Caco-2 (cell line): ENCODE data around the gene SYN1. TPM values are rescaled to one million over a fixed set of nuclear protein-coding genes. Genes with fewer than 3 reads are reported as not detected.
A peak's percentile ranks its signal among the peaks of the same experiment; 100 is the strongest.

Source experiments
- BruUV-seq: library from RNA; stranded (reverse); fragments of 400-500 nt; replicated peaks from 2 replicates; lab custom pipeline; 2021; lab: Mats Ljungman, UMichigan
- CTCF ChIA-PET: fragments of 300-600 bp; sonication (Branson Sonifier 250); formaldehyde crosslinking; loops from one replicate; lab custom pipeline; 2022; ENCODE audit warnings: antibody characterized with exemption; lab: Charles Lee
- POLR2A ChIA-PET: fragments of 300-600 bp; sonication (Branson Sonifier 250); formaldehyde crosslinking; loops from one replicate; lab custom pipeline; 2022; ENCODE audit warnings: antibody characterized with exemption; lab: Charles Lee
- DNase-seq, 2 experiments: peaks; one replicate each; pipeline versions ENCODE4 v3.0.0 to v3.0.0-alpha.2; 2020 to 2022
- H3K27me3 ChIP-seq: replicated peaks from 2 replicates; pipeline ENCODE4 v1.6.0; 2011; ENCODE audit warnings: low read length; ENCODE audit not compliant: control insufficient read depth, insufficient read depth
- H3K36me3 ChIP-seq: 2 replicates; pipeline ENCODE4 v1.5.1; 2011; ENCODE audit warnings: low read length; ENCODE audit not compliant: control insufficient read depth, insufficient read depth
- H3K4me1 ChIP-seq: fragments of 250-450 bp; sonication (Bioruptor Pico); 2 replicates; pipeline ENCODE4 v1.5.1; 2020; ENCODE audit warnings: mild to moderate bottlenecking
- H3K4me3 ChIP-seq: 2 replicates; pipeline ENCODE4 v1.5.1; 2011; ENCODE audit warnings: low read depth, mild to moderate bottlenecking, control low read depth, low read length
- H3K9me3 ChIP-seq: fragments of 250-450 bp; sonication (Bioruptor Pico); 2 replicates; pipeline ENCODE4 v1.5.1; 2020; ENCODE audit warnings: mild to moderate bottlenecking, moderate library complexity
- H3K27ac Mint-ChIP-seq: one replicate; pipeline ENCODE4 v1.8.0; 2022; ENCODE audit warnings: mixed read lengths; ENCODE audit not compliant: unreplicated experiment
- H3K27me3 Mint-ChIP-seq: one replicate; pipeline ENCODE4 v1.8.0; 2022; ENCODE audit warnings: mixed read lengths; ENCODE audit not compliant: insufficient read depth, unreplicated experiment
- H3K36me3 Mint-ChIP-seq: one replicate; pipeline ENCODE4 v1.8.0; 2022; ENCODE audit warnings: mild to moderate bottlenecking, mixed read lengths; ENCODE audit not compliant: insufficient read depth, unreplicated experiment
- H3K4me1 Mint-ChIP-seq: one replicate; pipeline ENCODE4 v1.8.0; 2022; ENCODE audit warnings: low read depth, mixed read lengths; ENCODE audit not compliant: unreplicated experiment
- H3K4me3 Mint-ChIP-seq: one replicate; pipeline ENCODE4 v1.8.0; 2022; ENCODE audit warnings: mild to moderate bottlenecking, moderate library complexity, mixed read lengths; ENCODE audit not compliant: unreplicated experiment
- H3K9me3 Mint-ChIP-seq: one replicate; pipeline ENCODE4 v1.8.0; 2022; ENCODE audit warnings: mixed read lengths; ENCODE audit not compliant: unreplicated experiment
- intact Hi-C: fragments of 100-400 bp; cut with micrococcal nuclease; formaldehyde crosslinking; loops from one replicate; pipeline ENCODE4 v1.10.0; 2022; ENCODE audit not compliant: unreplicated experiment
- total RNA-seq: library from RNA; stranded (reverse); gene quantifications from 2 replicates; pipeline ENCODE4 v1.2.3, GENCODE V29; 2022
- TF ChIP-seq, protein P1 (sequence below), 2 experiments: fragments of 200-600 bp in 1 of 2; IDR thresholded peaks; 1 replicate in 1 of 2; 2 replicates in 1 of 2; pipeline versions ENCODE4 v1.5.1 to v1.8.0; 2011 to 2022; ENCODE audit warnings: antibody characterized with exemption in 1 of 2, control low read depth in 1 of 2, inconsistent platforms in 1 of 2, low read depth in 1 of 2, low read length in 1 of 2, mild to moderate bottlenecking in 1 of 2, moderate library complexity in 1 of 2; ENCODE audit not compliant: insufficient read depth in 1 of 2, severe bottlenecking in 1 of 2, unreplicated experiment in 1 of 2

SYN1 gene
- total RNA-seq, 1 experiment from 2014 or later: not detected

- Mint-ChIP-seq H3K36me3 (peaks cover 13% of the 10 kb centered on the region), H3K4me1 (peaks cover 7% of the 10 kb centered on the region), H3K9me3 (no peaks in the 10 kb centered on the region), H3K4me3 (no peak overlapping the region), H3K27me3 (no peaks in the 10 kb centered on the region), H3K27ac (peak overlapping the region; percentile 45)
- H3K4me3 ChIP-seq: no peak overlapping the region
- no peaks in the 10 kb centered on the region for H3K9me3 ChIP-seq
- H3K36me3 ChIP-seq: no peaks in the 10 kb centered on the region
- DNase-seq: no peak
- POLR2A ChIA-PET: no interaction called here
- H3K27me3 ChIP-seq: no peaks in the 10 kb centered on the region
- TF ChIP-seq, protein P1, sequence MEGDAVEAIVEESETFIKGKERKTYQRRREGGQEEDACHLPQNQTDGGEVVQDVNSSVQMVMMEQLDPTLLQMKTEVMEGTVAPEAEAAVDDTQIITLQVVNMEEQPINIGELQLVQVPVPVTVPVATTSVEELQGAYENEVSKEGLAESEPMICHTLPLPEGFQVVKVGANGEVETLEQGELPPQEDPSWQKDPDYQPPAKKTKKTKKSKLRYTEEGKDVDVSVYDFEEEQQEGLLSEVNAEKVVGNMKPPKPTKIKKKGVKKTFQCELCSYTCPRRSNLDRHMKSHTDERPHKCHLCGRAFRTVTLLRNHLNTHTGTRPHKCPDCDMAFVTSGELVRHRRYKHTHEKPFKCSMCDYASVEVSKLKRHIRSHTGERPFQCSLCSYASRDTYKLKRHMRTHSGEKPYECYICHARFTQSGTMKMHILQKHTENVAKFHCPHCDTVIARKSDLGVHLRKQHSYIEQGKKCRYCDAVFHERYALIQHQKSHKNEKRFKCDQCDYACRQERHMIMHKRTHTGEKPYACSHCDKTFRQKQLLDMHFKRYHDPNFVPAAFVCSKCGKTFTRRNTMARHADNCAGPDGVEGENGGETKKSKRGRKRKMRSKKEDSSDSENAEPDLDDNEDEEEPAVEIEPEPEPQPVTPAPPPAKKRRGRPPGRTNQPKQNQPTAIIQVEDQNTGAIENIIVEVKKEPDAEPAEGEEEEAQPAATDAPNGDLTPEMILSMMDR (IDR thresholded peaks at IDR 0.05; ENCODE audit: insufficient read depth in 1 of 2, low read depth in 1 of 2, low read length in 1 of 2, severe bottlenecking in 1 of 2, unreplicated experiment in 1 of 2): no peak
- H3K4me1 ChIP-seq: 0 out of 2 replicates have a peak, but pooled peaks cover 7% of the 10 kb centered on the region
- no TSS peak for BruUV-seq
- intact Hi-C loops: no loop called here
- CTCF ChIA-PET: no interaction called here
These were observed 42.5 kb upstream of the SYN1 start for GRCh38 chrX:47662144-47662657.

- TF ChIP-seq, protein P1 (IDR thresholded peaks at IDR 0.05; ENCODE audit: insufficient read depth in 1 of 2, low read depth in 1 of 2, low read length in 1 of 2, severe bottlenecking in 1 of 2, unreplicated experiment in 1 of 2): no peak
- Histone ChIP-seq H3K4me1 (0 out of 2 replicates have a peak, but pooled peaks cover 7% of the 10 kb centered on the region), H3K27me3 (no peaks in the 10 kb centered on the region), H3K4me3 (no peak overlapping the region), H3K36me3 (no peaks in the 10 kb centered on the region), H3K9me3 (no peaks in the 10 kb centered on the region)
- ChIA-PET CTCF (no interaction called here), POLR2A (no interaction called here)
- Mint-ChIP-seq H3K36me3 (peaks cover 16% of the 10 kb centered on the region), H3K9me3 (no peaks in the 10 kb centered on the region), H3K4me1 (peaks cover 7% of the 10 kb centered on the region), H3K27ac (no peak overlapping the region), H3K4me3 (no peak overlapping the region), H3K27me3 (no peaks in the 10 kb centered on the region)
- intact Hi-C loops: no loop called here
- BruUV-seq: no TSS peak
- no peak for DNase-seq
These were observed 41.9 kb upstream of the SYN1 start for GRCh38 chrX:47661539-47661938.

DNA sequence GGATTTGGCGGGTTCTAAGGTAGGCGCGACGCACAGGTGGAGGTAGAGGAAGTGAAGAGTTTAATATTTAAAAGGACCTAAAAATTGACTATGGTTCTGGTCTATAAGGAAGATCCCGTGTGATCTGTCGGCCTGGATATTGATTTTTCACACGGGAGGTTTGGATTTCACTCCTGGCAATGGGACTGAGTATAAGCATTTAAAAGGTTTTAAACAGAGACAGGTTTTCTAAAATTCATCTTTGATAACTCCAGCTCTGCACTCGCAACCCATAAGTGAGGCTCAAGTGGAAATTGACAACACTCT, 39.7 kb upstream of the SYN1 start:
- Mint-ChIP-seq H3K4me3 (peak overlapping the region; percentile 70), H3K27me3 (no peaks in the 10 kb centered on the region), H3K36me3 (peaks cover 27% of the 10 kb centered on the region), H3K9me3 (no peaks in the 10 kb centered on the region), H3K4me1 (peaks cover 2% of the 10 kb centered on the region), H3K27ac (peak overlapping the region; percentile 90)
- H3K36me3 ChIP-seq: no peaks in the 10 kb centered on the region
- H3K27me3 ChIP-seq: no peaks in the 10 kb centered on the region
- H3K4me3 ChIP-seq: peak overlapping the region; percentile 17
- no peak for DNase-seq
- TSS peak; percentile 95 for BruUV-seq
- intact Hi-C loops: loop anchor here (10.0 kb wide), 1 partner anchor 445 kb away; the partner anchor contains the start of gene CDK16
- H3K4me1 ChIP-seq: 0 out of 2 replicates have a peak, but pooled peaks cover 4% of the 10 kb centered on the region
- TF ChIP-seq, protein P1 (IDR thresholded peaks at IDR 0.05; ENCODE audit: insufficient read depth in 1 of 2, low read depth in 1 of 2, low read length in 1 of 2, severe bottlenecking in 1 of 2, unreplicated experiment in 1 of 2): no peak
- H3K9me3 ChIP-seq: no peaks in the 10 kb centered on the region
- CTCF ChIA-PET: no interaction called here
- POLR2A ChIA-PET: no interaction called here
